ENCODE data around the gene MTURN.
A peak's percentile ranks its signal among the peaks of the same experiment; 100 is the strongest.
"Not testable (repeated sequence)": the region's sequence is repeated elsewhere in the genome, so short reads cannot be mapped to it uniquely, and the experiment has no call there.

Gene MTURN

DNA sequence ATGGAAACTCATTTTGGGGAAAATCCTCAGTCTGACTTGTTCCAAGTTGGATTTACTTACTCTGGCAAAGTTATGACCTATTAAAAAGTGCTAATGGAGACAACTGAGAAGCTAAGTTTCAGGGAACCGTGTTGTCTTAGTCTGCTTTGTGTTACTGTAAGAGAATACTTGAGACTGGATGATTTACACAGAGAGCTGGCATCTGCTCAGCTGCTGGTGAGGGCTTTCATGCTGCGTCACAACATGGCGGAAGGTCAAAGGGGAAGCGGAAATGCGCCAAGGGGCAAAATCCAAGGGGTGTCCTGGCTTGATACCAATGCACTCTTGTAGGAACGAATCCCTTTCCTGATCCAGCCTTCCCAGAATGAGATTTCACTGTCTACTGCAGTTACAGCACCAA is 46.4 kb downstream of the MTURN start:
- DNase-seq, result no peak

DNA sequence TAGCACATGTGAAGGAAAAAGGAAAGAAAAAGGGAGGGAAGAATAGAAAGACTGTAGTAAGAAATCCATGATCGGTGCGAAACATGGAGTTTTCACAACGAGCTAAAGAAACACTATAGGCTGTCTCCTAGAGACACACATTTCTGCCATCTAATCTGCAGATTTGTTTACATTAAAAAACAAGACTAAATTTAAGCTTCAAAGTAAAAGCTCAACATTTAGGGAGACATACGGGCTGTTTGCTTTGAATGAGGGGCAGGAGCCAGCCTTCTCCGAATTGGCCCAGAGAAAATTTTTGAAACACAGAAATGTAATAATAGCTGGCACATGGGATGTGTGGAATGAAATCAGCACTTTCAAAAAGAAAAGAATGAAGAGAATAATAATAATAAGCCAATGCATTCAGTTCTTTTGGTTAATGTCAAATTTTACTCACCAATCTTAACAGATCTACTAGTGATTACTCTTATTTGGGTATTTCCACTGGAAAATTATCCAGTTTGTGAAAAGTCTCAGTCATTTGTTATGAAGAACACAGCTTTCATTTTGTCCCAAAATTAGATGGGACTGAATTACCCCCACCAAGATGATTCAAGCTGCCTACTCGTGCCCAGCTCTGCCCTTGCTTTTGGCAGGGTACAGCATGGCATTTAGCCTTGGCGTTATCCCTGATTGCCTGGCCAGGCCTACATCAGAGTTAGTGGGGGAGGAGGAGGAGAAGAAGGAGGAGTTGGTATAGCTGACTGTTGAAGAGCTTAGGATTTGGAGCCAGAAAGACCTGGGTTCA is 47.1 kb downstream of the MTURN start:
- DNase-seq, result no peak

DNA sequence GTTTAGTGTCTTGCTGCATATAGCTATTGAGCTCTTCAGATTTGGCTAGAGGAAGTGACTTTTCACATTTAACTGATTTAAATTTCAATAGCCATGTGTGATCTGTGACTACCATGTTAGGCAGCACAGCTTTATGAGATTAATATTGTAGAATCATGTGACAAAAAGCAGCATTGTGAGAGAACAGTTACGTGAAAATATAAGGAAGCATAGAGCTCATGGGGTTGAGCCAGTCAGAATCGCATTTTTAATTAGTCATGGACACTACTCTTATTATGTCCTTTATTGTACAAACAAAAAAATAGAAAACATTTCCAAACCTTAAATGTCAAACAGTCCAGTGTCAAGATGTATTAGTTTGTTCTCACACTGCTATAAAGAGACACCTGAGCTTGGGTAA is 48.0 kb downstream of the MTURN start:
- no peak for DNase-seq

DNA sequence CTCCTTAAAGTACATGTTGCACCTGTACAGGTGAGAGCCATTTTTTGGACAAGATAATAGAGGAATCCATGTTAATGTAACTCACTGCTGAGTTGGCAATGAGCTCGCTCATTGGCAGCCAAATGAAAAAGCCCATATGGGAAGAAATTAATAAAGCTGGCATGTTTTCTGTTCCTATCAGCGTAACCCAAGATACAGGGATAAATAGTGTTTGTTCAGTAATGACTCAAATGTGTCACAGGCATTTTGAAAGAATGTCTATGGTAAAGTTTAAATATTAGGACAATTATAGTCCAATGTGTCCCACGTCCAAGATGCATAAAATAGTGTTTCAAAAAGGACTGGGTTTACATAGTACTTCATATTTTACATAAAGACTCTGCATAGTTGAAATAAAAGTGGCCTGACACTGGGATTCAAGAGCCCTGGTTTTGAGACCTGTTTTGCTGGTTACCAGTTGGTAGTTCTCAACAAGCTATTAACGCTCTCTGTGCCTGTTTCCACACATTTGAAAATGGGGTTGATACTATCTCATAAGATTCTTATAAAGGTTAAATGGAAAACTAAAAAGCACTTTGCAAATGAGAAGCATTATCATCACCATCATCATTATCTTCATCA is 49.1 kb downstream of the MTURN start:
- no peak for DNase-seq

DNA sequence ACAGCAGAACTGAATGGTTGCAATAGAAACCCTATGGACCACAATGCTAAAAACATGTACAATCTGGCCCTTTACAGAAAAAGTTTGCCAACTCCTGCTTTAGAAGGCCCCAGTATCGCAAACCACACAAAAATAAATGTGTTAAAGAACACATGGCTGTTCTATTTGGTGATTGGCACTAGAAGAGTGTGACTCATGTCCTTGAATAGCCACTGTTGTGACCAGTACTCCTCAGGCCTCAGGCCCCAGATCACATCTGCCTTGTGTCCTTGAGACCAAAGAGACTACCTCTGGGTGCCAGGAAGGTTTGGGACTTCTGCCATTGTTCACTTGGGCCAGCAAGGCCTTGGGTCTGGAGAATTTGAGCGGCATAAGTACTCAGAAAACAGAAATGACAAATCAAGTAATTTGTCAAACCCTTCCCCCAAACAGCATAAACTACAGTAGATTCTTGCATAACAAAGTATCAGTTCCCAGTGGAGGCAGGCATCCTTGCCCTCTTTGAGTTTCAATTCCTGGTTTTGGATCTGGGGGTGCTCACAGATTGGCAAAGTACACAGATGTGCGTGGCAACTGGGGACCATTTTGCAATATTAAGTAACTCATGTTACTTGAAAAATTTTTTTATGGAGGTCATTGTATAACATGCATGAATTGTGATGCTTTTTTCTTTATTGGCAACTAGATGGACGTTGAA is 50.2 kb downstream of the MTURN start:
- DNase-seq, result peak; percentile 34

DNA sequence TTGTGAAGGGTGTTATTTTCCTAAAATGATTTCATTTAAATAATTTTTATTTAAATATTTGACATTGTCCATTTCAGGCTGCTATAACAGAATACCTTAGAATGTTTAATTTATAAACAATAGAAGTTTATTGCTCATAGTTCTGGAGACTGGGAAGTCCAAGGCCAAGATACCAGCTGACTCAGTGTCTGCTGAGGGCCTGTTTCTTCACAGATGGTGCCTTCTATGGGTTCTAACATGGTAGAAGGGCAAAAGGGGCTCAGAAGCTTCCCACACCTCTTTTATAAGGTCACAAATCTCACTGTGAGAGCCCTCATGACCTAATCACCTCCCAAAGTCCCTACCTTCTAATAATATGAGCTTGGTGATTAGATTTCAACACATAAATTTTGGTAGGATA is 50.7 kb downstream of the MTURN start:
- no peak for DNase-seq

DNA sequence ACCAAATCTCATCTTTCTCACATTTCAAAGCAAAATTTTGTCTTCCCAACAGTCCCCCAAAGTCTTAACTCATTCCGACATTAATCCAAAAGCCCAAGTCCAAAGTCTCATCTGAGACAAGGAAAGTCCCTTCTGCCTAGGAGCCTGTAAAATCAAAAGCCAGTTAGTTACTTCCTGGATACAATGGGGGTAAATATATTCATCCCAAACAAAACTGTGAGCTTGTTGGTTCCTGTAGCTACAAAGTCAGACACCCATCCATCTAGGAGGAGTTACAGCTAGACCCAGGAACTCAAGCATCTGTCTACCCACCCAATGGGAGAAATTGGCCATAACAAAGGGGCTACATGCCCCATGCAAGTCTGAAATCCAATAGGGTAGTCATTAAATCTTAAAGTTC is 51.9 kb downstream of the MTURN start:
- DNase-seq, result no peak

DNA sequence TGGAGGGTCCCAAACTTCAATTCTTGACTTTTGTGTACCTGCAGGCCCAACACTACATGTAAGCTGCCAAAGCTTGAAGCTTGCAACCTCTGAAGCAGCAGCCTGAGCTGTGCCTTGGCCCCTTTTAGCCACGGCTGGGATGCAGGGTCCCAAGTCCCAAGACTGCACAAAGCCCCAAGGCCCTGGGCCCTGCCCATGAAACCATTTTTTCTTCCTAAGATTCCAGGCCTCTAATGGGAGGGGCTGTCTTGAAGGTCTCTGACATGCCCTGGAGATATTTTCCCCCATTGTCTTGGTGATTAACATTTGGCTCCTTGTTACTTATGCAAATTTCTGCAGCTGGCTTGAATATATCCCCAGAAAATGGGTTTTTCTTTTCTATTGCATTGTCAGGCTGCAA is 52.7 kb downstream of the MTURN start:
- no peak for DNase-seq

DNA sequence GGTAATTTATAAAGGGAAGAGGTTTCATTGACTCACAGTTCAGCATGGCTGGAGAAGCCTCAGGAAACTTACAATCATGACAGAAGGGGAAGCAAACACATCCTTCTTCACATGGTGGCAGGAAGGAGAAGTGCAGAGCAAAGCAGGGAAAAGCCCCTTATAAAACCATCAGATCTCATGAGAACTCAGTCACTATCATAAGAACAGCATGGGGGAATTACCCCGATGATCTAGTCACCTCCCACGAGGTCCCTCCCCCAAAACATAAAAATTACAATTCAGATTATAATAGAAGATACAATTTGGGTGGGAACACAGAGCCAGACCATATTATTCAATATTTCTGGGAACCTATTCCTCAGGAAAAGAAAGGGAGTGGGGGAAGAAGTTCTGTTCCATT is 53.6 kb downstream of the MTURN start:
- not testable (repeated sequence) for DNase-seq

DNA sequence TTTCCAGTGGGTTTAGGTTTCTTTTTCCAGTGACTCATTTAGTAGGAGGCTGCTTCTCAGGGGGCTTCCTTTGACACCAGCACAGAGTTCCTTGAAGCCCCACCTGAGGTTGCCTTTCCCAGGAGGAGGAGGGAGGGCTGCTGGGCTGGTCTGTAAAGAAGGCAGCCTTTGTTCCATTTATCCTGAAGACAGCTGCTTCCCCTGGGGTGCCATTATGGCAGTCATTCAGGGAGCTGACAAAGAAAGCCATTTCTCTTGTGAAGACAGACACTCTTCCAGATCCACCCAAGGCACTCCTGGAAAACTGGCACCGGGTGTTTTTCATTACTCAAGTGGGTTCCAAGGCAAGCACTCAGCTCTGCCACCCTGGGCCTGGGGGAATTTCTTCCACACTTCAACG is 54.0 kb downstream of the MTURN start:
- DNase-seq, result no peak

DNA sequence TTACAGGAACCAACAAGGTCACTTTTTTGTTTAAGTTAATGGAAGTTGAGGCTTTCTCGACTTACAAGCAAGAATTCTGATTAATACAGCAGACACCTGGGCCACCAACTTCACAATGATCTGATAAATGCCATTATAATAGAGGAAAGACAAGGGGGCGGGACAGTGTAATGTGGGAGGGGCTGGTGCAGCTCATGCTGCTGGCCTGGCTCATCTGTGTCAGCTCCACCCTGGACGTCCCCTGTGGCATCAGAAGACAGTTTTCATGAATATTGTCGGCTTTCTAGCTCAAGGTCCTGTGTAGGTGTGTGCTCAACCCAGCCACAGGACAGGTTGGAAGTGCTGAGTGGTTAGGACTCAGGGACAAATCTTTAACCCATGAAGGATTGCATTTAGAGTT is 57.0 kb downstream of the MTURN start:
- no peak for DNase-seq

DNA sequence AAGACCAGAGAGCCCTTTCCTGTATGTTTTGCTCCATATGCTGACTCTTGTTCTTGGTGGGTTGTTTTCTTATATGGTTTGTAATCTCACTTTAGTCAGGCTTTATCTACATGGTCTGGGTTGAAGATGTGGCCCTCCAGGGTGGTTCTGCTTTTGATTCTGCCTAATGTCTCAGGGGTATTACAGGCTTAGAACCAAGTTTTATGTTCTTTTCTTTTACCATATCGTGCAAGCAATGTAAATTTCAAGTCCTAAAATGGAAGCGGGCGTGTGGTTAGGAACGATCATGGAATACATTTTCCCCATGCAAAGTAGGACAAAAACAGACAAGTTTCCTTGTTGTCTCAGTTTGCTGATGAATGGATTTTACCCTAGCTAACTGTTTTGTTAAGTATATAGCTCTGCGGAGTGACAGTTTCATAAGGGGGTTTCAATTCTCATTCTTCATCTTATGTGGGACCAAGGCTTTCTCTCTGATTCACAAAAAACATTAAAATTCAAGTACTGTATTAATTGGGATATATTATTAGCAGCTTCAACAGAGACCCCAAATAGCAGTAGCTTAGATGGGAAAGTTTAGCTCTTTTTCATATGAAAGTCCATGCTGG is 58.7 kb downstream of the MTURN start:
- no peak for DNase-seq

DNA sequence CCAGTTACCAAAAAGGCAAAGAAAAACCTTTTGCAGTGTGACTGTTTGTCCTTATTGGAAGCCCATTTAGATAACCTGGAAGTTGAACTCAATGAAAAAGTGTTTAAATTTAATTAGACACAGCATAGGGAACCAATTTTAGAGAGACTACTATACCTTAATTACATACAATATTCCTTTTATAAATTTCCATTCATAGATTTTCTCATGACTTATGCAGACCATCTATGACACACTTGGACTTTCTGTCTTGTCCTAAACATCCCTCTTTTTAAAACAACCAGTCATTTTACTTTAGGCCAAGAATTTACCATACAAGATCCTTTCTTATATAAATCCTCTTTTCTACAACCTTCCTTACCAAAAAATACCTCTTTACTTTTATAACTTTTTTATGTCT is 61.6 kb downstream of the MTURN start:
- no peak for DNase-seq

DNA sequence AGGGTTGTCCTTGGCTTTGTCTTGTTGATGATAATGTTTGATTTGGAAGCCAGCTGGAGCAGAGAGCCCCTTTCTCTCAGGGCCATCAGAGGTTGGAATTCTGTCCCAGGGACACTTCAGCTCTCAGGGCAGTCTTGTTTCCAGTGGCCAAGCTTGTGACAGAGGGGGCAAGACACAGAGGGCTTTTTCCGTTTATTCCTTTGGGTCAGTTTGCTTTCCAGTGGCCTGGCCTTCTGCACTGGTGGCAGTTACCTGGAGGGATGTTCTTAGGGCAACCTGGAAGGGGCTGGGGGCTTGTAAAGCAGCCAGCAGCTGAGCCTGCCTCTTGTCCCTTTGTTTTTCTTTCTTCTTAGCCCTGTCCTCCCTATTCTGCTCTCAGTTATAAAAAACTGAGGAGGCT is 62.7 kb downstream of the MTURN start:
- DNase-seq, result no peak

DNA sequence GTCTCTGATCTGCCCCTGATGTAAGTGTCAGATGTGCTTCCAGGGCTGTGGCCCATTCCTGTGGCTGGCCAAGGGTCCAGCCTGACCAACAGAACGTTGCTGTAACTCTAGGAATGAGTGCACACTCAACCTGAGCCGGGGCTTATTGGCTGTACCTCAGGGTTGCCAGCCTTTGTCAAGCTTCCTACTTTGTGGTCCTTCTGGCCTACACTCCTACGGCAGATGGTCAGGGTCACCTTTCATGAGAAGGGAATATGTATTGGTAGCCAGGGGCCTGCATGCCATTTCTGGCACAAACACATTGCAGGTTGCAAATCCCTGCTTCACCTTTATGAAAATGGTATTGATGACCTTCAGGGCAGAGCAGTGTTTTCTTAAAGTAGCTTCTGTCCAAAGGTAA is 64.5 kb downstream of the MTURN start:
- no peak for DNase-seq

DNA sequence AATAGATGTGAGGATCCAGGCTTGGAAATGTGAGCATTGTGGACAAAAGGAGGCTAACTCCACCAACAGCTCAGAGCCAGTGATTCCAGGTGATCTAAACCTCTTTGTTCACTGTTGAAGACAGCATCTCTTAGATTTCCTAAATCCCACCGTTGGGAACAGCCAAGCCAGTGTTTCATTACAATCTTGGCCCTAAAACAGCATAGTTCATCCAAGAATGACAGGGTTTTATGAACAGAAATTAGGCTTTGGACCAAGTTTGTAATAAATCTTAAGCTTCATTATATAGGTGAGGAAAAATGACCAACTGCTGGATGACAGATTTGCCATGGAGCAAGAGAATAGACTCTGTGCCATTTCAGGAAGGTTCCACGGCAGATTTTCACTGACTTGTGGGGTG is 65.8 kb downstream of the MTURN start:
- no peak for DNase-seq

DNA sequence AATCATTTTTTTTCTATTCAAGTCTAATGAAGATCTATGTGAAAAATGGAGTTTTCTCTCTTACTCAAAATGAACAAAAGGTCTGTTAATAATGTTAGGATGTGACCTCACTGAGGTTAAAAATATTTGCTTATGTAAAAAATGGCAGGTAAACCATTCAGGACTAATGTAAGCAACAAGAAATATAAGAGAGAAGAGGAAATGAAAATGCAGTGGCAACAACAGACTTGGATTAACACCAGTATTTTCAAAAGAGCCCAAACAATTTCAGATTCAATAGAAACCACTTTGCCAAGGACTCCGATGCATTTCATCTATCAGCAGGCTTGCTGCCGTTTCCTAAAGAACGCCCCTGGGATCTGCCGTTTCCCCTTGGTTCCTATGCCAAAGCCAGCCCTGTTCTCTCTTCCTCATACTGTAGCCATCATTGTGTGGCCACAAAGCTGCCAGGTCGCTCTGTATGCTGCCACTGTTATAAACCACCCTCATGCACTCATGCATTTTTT is 66.4 kb downstream of the MTURN start:
- DNase-seq, result no peak

DNA sequence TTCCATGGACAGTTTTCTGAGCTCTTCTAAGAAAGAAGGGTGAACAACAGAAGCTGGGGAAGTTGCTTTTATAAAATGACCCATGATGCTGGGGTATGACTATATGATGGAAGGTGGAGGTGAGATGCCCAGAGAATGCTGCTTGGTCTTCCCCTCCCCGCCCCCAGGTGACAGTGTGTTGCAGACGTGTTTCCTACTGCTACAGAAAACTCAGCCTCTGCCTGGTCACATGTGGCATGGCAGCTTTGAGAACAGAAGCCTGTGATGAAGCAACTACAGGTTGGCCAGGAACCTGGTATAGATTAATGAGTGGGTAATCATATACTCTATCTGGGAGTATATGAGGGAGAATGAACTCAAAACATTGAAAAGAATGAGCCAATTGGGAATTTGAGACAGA is 67.1 kb downstream of the MTURN start:
- DNase-seq, result no peak

DNA sequence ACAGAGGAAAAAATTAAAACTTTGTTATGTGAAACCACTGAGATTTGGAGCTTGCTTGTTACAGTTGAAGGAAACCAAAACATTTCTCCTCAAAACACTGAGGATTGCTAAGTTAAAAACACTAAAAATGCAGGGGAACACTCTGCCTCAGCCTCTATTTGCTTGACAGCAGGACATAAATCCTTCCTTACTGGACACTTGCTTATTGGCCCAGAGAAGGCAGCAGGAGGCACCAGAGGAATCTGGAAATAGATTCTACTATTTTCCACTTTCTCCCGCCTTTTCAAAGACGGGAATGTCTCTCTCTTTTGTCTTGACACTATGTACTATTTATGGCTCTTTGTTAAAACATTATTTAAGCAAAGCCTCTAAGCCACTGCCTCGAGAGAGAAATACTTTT is 67.9 kb downstream of the MTURN start:
- DNase-seq, result no peak

DNA sequence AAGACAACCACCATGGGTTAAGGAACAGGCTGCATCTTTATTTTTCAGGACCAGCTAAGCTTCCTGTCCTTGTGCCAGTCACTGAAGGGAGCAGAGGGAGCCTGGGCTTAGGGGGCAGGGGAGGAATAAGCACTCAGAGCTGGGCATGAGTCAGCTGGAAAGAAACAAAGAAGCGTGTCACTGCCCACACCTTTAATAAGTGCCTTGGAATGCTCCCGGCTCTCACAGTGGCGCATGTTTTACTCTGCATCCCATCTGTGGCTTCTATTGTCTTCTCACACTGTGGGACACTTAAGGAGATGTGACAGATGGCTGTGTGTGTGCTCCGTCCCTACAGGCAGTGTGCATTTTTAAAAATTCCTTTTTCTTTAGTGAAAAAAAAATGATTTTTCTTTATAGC is 71.7 kb downstream of the MTURN start:
- DNase-seq, result no peak

DNA sequence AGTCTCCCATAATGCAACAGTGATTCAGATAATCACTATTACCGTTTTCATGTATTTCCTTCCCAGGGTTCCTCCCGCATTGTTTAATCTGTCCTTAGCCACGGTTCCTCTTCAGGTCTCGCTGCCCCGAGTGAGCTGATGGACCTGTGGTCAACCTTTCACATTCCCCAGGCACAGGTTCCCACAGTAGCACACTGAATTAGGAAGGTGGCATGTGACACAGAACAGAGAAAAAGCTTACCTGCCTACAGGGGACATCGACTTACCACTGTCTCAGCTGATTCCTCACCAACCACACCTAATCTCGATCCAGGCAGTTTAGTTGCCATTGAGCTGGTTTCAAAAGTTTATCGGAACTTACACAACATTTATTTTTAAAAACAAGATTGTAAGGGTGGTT is 72.2 kb downstream of the MTURN start:
- DNase-seq, result no peak

DNA sequence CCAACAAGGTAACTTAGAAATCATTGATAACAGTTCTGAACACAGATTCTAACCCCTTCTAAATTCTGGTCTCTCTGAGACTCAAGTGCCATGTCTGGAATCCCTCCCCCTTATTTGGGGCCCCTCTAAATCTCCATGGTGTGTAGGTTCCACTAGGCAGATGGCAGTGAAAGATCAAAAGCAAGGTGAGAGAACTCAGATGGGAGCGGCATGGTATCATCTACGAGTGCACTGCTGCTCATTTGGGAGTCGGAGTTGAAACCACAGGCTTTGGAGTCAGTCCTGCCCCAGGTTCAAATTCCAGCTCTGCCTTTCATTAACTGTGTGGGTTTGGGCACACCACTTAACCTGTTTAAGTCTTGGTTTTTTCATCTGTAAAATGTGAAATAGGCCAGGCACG is 72.6 kb downstream of the MTURN start:
- DNase-seq, result no peak

DNA sequence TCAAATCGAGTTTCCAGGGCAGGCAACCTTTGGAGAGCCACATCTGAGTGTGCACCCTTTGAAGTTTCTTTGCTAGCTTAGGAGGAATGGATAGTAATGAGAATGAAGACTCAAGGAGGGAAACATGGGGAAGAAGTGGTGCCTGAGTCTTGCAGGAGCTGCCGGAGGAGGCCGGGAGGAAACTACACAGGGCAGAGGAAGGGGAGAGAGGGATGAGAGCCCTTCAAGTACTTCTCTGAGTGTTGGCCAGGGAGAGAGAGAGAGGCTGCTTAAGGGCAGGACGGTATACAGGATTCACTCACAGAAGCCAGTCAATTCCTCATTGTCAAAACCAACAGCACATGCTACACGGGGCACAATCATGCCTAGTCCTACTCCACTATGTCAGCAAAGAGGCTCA is 75.2 kb downstream of the MTURN start:
- DNase-seq, result no peak
